OCI-M2 (cell line): ENCODE data around the gene AHDC1.
"Not testable (repeated sequence)": the region's sequence is repeated elsewhere in the genome, so short reads cannot be mapped to it uniquely, and the experiment has no call there.

Source experiments
- DNase-seq: peaks from one replicate; lab custom pipeline; 2025; ENCODE audit not compliant: unreplicated experiment; lab: John Stamatoyannopoulos, UW

Gene AHDC1

DNA sequence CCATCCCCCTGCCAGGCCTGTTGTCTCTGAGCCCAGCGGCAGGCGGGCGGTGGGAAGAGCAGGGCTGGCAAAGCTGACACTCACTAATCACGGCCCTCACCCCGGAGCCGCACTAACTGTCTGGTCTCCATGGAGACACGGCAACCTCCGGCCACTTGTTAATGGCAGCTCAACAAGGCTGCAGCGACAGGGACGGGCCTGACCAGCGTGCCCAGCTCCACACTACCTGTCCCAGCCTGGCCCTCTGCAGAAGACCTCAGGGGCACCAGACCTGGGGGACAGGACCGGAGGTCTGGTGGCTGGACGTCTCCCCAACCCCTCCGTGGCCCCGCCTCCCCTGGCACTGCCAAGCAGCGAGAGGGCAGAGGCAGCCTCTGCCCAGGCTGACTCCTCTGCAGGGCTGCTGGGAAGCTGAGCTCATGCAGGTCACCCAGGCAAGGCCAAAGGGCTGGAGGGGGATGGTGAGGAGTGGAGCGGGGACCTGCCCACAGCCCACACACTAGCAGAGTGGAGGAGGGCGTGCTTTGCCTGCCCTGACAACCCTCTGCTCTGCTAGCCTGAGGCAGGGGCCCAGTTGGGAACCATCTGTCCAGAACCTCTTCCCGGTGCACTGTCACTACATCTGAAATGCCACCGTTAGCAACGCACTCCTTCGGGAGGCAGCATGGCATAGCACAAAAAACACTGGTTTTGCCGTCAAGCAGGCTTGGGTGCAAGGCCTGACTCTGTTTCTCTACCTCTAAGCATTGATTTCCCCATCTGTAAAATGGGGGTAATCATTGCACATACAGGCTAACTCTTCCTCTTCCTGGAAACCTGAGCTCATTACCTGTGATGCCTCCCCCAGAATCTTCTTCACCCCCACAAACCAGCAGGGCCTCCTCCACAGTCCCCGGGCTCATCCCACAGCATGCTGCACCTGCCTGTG is 84.3 kb downstream of the AHDC1 start:
- no peak for DNase-seq

DNA sequence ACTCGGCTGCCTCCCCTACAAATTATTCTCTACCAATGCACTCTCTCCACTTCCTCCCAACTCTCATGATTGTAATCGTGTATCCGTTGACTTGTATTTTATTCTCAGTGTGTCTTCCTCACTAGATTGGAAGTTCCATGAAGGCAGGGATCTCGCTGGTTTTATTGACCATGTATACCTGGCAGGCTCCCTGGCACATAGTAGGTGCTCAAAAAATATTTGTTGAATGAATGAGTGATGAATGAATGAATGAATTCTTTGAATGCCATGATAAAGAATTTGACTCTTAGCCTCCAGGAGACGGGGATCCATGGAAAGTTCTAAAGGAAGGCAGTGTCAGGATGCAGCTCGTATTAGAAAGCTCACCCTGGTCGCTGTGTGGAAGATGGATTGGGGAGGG is 85.1 kb downstream of the AHDC1 start:
- no peak for DNase-seq

DNA sequence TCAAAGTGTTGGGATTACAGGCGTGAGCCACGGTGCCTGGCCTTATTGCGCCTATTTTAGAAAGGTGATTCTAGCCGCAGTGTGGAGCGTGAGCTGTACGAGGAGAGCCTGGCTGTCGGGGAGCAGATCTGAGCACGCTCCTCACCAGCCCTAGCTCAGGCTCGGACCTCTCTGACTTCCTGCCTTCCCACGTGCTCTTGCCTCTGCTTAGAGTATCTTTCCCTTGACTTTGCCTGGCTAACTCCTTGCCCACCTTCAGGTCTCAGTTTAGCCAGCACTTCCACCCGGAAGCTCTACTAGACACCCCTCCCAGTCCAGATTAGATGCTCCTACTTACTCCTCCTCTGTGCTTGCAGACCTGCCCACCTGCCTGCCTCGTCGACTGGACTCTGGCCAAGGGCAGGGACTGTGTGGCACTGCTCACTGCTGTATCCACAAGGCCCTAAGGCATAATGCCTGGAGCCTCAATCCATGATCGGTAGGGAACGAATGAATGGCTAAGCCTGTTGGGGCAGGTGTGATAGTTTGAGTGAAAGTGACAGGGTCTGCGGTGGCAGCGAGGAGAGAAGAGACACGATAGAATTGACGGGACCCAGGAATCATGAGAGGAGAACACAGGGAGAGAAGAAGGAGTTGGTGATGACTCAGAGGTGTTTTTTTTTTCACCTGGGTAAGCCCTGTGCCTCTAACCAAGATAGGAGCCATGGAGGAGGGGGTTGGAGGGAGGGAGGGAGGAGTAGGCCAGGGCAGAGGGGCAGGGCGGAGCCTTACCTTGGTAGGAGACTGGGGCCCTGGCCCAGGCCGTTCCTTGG is 85.8 kb downstream of the AHDC1 start:
- DNase-seq = no peak

DNA sequence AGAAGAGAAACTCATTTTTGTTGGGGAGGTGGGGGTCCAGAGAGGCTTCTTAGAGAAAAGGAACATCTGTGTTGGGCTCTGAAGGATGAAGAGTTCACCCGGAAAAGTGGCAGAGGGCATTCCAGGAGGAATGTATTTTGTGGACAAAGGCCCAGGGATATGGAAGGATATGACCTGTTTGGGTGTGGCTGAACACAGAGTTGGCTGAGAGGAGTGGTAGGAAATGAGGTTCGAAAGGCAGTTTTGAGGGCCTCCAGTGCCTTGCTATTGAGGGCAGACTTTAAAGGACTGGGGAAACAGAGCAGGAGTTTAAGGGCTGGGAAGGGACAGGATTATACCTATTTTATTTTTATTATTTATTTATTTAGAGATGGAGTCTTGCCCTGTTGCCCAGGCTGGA is 86.6 kb downstream of the AHDC1 start:
- DNase-seq = no peak

DNA sequence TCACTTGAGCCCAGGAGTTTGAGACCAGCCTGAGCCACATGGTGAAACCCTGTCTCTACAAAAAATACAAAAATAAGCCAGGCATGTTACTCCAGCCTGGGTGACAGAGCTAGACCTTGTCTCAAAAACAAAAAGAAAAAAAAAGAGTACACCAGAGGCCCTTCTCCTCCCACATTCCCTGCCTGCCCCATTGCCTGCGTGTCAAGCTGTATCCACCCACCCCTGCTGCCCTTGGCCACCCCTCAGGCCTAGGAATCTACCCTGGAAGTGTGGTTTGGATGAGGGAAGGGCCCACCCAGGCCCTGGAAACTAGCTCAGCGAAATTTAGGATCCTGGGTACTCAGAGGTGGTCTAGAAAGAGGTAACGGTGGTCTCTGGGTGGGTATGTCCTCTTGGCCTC is 88.3 kb downstream of the AHDC1 start:
- DNase-seq = no peak

DNA sequence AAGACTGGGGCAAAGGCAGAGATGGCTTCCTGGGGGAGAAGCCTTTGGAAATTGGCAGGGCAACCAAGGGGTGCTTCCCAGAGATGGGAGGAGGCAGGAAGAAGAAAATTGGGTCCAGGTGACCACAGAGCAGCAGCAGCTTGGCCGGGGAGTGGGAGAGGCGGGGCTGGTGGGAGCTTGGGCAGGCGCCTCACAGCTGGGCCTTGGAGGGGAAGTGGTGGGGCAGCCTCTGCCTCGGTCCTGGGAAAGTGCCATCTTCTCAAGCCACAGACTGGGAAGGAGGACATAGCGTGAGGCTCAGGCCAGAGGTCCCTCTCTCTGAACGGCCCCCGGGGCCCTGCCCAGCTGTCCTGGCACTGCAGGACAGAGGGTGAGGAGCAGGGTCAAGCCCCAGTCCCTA is 90.0 kb downstream of the AHDC1 start:
- no peak for DNase-seq

DNA sequence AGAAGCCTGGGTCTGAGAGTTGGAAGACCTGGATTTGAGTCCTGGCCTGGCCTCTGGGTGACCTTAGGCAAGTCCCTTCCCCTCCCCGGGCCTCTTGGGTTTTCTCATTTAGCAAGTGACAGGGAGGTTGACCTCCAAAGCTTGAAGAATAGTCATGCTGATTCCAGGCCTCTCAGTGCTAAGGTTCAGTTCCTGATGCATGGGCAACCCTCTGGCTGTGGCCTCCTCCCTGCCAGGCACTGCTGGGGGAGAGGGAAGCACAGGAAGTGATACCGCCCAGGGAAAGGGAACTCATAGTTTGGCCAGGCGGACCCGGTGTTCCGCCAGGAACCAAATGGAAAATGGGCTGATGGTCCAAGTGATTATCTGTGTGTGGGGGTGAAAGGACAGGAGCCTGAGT is 90.4 kb downstream of the AHDC1 start:
- DNase-seq = no peak

DNA sequence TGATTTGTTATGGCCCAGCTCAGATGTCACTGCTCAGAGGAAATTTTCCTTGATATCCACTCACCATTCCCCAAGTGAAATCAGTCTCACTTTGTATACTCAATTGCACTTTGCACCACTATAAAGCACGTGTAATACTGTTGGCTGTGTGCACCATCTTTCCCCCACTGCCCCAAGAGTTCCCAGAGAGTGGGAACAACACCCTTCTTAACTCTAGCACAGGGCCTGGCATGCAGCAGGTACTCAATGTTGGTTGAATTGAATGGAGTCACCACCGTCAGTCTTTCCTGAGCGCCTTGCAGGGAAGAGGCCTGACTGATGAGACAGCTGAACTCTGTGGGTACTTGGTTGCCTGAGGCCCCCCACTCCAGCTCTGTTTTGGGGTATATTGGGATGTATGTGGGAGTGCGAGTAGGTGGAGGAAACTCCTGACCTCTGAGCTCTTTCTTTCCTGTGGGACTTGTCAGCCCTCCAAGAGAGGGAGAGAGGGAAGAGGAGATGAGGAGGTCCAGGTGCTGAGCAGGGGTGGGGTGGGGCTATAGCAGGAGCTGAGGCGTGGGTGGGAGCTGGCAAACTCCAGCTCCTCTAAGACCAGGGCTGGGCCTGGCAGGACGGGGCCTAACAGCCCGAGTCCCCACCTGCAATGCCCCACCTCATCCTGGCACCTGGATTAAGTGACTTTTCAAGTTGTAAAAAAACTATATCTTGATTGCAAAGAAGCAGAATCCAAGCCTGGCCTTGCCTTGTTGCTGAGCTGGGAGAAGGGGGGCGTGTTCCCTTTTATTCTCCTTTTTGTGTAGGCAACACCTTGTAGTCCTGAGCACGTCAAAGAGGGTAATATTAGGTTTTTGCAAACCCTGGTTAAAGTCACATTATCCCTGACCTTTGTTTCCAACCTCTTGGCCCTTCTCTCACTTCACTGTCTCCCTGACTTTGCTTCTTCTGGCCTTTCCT is 94.5 kb downstream of the AHDC1 start:
- DNase-seq = no peak

DNA sequence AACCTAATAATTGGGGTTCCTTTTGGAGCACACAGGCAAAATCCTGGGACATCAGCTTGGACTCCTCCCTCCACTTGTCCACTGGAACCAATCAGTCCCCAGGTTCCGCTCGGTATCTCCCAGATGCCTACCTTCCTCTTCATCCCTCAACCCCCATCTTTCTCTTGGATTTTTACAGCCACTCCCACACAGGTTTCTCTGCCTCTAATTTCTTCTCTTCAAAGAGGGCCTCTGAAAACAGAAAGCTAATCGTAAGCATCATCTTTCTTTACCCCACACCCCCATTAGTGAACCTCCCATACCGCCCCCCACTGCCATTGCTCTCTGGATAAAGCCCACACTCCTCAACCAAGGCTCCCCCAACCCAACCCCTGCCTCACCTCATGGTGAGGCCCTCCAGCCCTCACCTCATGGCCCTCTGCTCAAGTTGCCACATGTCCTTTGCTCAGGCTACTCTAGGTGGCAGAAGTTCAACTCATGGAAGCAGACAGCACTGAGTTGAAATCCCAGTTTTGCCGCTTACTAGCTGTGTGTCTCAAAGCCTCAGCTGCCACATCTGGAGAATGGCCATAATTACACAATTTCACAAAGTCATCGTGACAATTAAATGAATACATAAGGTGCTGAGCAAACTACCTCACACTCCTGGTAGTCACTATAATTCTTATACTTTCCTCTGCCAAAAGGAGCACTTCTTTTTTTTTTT is 95.8 kb downstream of the AHDC1 start:
- no peak for DNase-seq

DNA sequence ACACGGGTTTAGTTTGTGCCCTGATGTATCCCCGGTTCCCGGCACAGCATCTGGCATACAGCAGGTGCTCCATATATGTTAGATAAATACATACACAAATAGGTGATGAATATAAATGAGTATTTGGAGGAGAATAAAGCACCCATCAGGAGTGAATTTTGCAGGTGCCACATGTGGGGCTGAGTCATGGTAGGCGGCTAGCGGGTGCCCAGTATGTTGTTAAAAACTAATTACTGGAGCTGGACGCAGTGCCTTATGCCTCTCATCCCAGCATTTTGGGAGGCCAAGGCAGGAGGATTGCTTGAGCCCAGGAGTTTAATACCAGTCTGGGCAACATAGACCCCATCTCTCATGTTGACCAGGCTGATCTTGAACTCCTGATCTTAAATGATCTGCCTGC is 97.2 kb downstream of the AHDC1 start:
- DNase-seq = no peak

DNA sequence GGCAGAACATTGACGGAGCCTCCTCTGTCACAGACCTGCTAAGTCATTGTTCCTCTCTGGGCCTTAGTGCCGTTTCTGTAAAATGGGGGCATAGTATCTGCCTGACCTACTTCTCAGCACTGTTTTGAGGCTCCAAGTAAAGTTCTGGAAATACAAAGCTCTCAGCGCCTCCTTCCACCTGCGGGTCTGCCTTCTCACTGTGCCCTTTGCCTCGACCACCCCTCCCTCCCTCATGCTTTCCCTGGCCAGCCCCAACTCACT is 98.6 kb downstream of the AHDC1 start:
- no peak for DNase-seq

DNA sequence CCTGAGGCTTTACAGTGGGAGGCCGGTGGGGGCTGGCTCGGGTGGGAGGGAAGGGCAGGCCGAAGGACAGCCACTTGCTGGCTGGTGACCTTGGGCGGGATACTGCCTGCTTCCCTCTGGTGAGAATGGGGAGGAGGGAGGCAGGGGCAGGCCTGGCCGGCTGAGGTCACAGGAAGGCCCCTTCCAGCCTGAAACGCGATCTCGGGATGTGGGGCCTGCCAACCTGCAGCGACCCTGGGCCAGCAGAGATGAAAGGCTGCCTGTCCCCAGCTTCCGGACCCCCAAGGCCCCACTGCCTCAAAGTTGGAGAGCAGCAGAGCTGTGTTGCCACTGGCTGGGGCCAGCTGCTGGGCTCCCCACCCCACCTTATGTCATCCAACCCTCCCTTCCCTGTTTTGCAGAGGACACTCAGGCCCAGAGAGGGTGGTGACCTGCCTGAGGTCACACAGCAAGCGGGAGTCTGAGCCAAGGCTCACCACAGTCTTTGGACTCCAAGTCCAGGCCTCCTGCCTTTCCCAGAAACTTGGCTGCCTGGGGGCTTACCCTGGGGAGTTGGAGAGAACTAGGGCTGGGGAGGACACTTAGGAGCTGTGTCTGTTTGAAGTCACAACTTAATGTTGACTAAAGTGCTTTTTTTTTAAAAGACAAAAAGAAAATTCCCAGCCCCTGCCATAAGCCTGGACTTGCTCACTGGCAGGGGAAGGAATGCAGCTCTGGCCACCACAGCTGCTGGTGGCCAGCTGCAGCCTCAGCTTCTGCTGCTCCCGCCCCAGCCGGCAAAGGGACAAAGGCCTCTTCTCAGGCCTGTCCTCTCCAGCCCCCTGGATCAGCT is 99.1 kb downstream of the AHDC1 start:
- DNase-seq = no peak

DNA sequence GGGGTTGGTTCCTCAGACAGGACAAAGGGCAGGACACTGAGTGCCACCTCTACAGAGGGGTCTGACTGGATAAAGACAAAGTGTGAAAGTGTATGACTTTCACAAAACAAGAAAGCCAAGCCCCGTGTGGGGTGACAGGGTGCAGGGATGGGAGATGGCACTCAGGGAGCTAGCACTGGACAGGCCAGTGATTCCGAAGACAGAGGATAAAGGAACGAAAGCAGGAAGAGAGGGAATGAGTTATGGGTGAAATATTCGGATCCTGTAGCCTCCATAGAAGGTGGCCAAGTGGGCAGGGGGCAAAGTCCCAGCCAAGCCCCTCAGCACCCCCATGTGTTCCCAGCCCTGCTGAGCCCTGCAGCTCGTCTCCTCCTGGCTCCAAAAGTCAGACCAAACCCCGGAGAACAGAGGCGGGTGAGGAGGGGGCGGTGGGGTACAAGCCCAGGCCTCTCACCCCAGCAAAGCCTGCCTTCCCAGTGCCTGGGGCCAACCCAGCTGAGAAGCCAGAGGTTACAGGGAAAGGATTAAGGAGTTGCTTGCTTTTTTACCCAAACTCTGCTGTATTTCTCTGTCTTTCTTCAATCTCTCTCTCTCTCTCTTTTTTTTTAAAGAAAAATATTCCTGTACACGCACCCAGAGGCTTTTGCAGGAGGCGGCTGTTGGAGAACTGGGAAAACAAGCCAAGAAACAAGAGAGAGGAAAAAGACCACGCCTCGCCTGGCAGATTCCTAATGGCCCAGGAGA is 99.9 kb downstream of the AHDC1 start:
- no peak for DNase-seq

DNA sequence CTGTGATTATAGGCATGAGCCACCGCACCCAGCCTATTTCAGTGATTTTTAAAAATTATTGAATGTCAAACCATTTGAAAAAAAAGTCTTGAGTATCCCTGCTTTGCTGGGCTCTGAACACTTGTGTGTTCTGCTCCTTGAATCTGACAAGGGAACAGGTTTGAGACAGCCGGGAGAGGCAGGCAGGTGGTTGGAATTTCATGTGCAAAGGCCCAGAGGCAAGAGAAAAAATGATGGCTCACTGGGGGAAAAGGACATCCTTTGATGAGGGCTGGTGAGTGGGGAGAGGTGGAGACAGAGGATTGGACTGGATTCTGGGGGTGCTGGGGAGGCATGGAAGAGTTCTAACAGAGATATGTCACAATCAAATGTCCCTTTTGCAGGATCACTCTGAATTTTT is 100.9 kb downstream of the AHDC1 start:
- no peak for DNase-seq

DNA sequence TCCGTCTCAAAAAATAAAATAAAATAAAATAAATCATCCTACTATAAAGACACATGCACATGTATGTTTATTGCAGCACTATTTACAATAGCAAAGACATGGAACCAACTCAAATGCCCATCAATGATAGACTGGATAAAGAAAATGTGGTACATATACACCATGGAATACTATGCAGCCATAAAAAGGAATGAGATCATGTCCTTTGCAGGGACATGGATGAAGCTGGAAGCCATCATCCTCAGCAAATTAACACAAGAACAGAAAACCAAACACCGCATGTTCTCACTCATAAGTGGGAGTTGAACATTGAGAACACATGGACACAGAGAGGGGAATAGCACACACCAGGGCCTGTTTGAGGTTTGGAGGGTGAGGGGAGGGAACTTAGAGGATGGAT is 102.8 kb downstream of the AHDC1 start:
- DNase-seq = not testable (repeated sequence)

DNA sequence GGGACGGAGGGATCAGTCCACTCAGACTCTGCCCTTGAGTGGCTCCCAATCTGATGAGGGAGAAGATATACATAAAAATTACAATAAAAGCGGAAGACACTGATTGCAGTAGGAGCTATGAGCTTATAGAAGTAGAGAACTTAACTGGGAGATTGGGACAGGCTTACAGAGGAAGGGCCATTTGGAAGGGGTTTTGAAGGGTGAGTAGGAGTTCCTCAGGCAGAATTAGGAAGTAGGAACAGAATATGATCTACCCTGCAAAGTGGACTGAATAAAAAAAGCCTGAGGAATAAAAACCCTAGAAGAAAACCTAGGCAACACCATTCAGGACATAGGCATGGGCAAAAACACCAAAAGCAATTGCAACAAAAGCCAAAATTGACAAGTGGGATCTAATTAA is 104.8 kb downstream of the AHDC1 start:
- no peak for DNase-seq

DNA sequence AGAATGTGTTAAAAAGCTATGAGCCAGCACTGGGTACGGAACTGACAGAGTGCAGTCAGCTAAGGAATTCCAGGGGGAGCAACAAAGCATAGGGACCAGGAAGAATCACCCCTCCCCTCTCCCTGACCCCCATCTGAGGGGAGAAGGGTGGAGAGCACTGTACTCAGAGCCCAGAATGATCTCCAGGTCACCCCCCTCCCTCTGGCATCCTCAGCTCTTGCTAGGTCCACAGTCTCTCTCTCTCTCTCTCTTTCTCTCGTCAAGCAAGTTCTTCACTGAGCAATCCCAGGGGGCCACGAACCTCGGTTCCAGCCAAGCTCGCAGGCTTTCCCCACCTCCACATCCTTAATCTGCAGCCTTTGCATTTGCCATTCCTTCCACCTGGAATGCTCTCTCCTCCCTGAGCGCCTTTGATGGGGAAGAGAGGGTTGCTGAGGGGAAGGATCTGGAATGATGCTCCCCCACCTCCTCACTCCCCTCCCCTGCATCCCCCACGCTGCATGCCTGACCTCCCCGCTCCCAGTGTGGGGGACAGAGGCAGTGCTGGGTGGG is 107.3 kb downstream of the AHDC1 start:
- DNase-seq = no peak

DNA sequence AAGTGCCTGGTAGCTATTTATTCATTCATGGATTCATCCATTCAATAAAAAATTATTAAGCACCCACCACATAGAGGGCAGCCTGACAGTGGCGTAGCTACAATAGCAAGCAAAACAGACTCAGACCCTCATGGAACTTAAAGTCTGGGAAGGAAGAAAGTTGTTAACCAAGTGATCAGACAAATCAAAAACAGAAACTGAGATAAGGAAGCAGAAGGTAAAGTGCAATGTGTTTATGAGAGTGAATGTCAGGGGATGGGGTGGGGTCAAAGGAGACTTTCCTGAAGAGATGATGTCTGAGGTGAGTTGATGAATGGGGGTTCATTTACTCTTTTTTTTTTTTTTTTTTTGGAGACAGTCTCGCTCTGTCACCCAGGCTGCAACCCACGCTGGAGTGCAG is 111.1 kb downstream of the AHDC1 start:
- DNase-seq = no peak
